Activated CD4-positive, alpha-beta T cell treated with anti-CD3 and anti-CD28 coated beads, Interleukin-2, amount 50 U/mL, for 16 hours (primary cell): Measurements from ENCODE around the gene RBM15B.
A peak's percentile ranks its signal among the peaks of the same experiment; 100 is the strongest.
"Not testable (repeated sequence)": the region's sequence is repeated elsewhere in the genome, so short reads cannot be mapped to it uniquely, and the experiment has no call there.

Experiments
- DNase-seq: peaks from one replicate; pipeline ENCODE4 v3.0.0-alpha.2; 2020

RBM15B gene, protein sequence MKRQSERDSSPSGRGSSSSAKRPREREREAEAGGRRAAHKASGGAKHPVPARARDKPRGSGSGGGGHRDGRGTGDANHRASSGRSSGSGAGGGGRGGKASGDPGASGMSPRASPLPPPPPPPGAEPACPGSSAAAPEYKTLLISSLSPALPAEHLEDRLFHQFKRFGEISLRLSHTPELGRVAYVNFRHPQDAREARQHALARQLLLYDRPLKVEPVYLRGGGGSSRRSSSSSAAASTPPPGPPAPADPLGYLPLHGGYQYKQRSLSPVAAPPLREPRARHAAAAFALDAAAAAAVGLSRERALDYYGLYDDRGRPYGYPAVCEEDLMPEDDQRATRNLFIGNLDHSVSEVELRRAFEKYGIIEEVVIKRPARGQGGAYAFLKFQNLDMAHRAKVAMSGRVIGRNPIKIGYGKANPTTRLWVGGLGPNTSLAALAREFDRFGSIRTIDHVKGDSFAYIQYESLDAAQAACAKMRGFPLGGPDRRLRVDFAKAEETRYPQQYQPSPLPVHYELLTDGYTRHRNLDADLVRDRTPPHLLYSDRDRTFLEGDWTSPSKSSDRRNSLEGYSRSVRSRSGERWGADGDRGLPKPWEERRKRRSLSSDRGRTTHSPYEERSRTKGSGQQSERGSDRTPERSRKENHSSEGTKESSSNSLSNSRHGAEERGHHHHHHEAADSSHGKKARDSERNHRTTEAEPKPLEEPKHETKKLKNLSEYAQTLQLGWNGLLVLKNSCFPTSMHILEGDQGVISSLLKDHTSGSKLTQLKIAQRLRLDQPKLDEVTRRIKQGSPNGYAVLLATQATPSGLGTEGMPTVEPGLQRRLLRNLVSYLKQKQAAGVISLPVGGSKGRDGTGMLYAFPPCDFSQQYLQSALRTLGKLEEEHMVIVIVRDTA

DNA sequence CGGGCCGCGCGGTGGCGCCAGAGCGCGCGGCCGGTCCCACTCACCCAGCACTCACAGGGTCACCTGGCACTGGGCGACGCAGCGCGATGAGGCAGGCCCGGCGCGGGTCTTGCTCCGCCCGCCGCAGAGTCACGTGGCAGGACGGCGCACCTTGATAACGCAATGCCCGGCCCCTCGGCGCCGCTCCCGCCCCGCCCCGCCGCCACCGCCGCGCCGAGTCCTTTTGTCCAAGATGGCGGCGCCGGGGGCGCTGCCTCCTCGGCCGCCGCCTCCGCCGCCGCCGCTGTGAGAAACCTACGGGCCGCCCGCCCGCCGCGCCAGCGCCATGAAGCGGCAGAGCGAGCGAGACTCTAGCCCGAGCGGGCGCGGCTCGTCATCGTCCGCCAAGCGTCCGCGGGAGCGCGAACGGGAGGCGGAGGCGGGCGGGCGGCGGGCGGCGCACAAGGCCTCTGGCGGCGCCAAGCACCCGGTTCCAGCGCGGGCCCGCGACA is at the start of gene RBM15B:
Gene RBM15B (plus strand): TSS at position 211 of the 491 bp plus-strand sequence. CDS start 115 bp downstream, at position 326.
- peak; percentile 98 for DNase-seq

DNA sequence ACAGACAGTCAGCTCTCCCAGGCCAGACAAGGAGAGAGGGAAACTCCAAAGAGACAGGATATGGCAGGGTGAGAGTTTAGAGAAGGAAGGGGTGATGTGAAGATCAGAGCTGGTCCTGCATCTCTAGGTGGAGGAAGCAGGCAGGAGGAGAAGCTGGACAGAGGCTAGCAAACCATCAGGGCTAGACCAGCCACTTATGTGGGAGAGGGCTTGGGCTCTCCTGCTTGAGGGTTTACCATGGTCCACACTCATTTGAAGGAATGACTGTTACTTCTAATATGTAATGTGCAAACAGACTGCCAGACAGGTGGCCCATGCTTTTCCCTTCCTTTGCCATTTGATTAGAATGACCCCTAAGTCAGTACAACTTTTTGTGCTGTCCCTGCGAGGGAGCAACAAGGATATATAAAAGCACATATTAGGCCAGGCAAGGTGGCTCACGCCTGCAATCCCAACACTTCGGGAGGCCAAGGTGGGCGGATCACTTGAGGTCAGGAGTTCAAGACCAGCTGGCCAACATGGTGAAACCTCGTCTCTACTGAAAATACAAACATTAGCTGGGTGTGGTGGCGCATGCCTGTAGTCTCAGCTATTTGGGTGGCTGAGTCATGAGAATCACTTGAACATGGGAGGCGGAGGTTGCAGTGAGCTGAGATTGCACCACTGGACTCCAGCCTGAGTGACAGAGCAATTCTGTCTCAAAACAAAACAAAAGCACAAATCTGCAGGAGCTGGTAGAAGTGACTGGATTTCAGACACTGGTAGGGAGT is 47.0 kb upstream of the RBM15B start:
- no peak for DNase-seq

DNA sequence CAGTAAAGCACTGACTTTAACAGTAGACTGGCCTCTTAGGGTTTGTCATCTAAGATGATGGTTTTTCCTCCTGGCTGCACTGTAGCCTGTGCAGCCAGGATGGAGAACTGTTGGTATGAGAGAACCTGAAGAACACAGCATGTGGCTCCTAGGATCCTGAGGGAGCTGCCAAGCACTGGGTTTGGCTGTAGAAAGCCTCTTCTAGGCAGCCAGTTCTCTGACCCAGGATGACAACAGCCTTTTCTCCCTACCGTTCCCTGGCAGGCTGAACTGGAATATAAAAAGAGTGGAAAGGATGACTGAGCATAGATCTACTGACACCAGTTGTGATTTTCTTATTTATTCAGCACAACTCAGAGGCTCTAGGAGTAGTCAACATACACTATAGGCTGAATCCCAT is 40.3 kb upstream of the RBM15B start:
- no peak for DNase-seq

DNA sequence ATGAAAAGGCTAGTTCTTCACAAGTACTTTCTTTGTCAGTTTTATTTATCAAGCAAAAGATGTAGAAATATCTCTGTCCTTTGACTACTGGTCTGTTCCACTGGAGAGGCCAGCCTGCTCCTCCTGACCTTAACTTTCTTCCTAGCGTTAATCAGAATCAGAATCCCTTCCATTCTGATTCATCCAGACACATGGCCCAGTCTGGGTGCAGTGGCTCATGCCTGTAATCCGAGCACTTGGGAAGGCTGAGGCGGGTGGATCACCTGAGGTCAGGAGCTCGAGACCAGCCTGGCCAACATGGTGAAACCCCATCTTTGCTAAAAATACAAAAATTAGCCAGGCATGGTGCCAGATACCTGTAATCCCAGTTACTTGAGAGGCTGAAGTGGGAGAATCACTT is 38.0 kb upstream of the RBM15B start:
- no peak for DNase-seq

DNA sequence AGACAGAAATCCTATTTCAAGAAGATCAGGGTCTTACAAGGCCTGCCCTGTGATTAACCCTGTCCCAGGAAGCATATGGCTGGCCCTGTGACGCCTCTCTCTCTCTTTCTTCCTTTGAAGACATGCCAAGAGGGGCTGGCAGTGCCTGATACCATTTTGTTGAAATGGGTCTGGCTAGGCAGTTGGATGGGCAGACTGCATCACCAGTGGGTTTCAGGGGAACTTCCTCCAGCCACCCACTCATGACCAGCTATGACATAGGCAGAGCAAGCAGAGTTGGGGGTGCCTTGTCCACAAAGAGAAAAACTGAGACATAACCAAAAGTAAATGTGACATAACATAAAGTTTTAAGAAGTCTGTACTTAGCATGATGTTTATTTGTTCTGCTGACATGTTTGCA is 37.4 kb upstream of the RBM15B start:
- DNase-seq, result no peak

DNA sequence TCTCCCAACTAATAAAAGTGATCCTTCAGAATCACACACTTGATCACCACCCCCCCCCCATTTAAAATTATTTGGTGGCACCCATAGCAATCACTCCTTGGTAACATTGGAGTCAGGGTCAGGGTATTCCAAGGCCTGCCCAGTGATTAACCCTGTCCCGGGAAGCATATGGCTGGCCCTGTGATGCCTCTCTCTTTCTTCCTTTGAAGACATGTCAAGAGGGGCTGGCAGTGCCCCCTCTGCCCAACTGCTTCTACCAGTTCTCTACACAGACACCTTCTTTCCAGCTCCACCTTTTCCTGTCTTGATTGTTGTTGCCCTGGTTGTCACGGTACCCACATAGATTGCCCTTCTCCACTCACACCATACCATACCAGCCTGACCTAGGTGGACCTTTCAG is 36.9 kb upstream of the RBM15B start:
- no peak for DNase-seq

DNA sequence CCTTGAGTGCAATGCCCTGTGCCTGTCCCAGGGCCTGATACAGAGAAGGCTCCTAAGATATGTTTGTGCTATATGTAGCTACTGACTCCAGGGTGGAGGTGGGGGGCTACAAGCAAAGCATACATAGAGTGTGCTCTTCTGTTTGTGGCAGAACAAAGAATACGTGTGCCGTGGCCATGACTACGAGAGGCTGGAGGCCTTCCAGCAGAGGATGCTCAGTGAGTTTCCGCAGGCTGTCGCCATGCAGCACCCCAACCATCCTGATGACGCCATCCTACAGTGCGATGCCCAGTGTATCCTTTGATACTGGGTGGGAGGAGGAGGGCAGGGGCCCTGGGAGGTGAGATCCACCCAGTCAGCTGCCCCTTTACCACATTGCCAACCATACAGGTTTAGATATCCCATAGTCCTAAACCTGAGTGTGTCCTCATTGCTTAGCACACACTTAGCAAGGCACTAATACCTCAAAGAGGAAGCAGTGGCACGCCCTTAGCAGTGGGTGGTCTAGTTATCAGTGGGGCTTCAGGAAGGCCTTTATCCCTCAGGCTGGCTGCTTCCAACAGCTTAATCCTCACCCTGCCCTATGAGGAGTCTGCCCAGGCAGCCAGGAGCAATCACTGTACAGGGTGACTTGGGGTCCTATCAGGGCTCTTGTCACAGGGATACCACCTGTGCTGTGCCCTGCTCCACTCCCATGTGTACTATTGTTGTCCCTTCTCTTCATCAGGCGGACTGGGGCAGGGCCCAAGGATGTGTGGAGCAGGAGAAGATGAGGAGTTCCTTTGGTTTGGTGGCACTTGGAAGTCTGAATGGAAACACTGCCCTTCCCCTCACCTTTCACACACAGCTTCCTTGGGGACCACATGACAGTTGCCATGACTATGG is 36.1 kb upstream of the RBM15B start:
- DNase-seq, result no peak

- DNase-seq, result no peak
These were observed 35.0 kb upstream of the RBM15B start for GRCh38 chr3:51355891-51356578.

DNA sequence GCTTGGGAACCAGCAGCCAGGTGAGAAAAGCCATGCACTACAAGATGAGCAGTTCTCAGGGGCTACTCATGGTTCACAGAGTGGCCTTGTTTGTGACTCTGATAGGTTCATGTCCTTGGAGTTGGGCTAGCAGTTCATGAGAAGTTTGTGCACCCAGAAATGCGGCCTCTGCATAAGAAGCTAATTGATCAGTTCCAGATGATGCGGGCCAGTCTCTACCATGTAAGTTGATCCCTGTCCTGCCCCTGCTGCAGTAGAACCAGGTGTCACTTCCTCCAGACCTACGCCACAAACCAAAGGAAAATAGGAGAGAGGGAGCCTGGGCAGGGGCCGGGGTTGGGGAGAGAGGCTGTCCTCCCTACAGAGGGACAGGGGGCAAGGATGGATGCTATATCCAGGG is 33.2 kb upstream of the RBM15B start:
- no peak for DNase-seq

DNA sequence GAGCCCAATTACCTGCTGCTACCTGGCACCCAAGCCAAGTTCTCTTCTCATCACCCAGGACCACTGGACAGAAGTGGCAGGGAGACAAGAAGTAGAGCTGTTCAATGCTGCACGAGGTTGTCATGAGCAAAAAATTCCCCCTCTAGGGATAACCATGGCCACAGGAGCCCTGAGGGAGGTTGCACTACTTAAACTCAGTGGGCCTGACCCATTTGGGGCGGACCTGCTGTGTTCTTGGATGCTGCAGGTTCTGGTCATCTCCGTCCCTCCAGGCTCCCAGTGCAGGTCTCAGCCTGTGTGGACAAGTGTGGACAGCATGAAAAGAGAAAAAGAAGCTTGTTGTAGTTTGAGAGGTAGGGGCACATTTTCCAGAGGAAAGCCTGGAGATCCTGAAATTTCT is 32.1 kb upstream of the RBM15B start:
- no peak for DNase-seq

- DNase-seq, result no peak
These were observed 30.3 kb upstream of the RBM15B start for GRCh38 chr3:51360806-51361205.

GRCh38 chr3:51361746-51362145 is 29.3 kb upstream of the RBM15B start:
- DNase-seq, result no peak

DNA sequence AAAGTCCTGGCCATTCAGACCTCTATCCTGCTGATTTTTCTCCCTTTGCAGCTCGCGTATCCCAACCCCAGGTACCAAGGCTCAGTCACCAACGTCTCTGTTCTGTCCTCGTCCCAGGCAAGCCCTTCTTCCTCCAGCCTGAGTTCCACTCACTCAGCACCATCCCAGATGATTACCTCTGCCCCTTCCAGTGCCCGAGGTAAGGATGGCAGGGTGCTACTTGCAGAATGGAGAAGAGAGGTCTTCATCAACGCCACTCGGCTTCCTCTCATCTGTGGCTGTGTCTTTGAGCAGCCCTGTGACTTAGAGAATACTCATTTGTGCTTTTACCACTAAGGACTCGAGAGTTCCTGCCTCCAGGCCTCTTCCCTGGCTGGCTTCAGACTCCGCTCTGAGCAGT is 28.6 kb upstream of the RBM15B start:
- DNase-seq, result no peak

- not testable (repeated sequence) for DNase-seq
These were observed 22.8 kb upstream of the RBM15B start for GRCh38 chr3:51368276-51368675.

DNA sequence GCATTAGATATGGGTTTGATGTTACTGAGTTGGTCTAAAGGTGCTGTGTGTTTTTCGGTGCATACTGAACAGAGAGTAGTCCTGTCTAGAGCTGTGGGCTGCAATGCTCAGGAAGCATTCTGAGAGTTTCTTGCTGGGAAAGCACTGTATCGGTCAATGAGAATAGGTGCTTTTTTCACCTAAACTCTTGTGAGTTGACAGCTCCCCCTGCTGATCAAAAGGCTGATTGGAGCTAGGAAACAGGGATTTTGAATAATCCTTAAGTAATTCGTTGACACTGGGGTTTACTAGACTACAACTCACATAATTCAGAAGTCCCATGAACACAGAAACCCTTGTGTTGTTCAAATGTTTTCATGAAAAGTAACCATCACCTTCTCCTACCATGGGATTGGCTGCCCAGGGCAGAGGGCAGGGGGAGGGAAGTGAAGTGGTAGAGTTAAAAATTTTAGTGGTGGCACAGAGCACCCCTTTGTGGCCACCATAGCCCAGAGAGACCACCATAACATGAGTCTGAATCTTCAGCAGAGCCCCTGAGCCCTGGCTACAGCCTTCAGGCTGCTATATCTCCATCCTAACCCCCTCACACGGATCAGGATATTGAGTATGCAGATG is 19.0 kb upstream of the RBM15B start:
- peak; percentile 59 for DNase-seq

- DNase-seq, result no peak
These were observed 17.2 kb upstream of the RBM15B start for GRCh38 chr3:51373658-51374421.

- DNase-seq, result no peak
These were observed 16.6 kb upstream of the RBM15B start for GRCh38 chr3:51374456-51374855.

- DNase-seq, result no peak
These were observed 15.9 kb upstream of the RBM15B start for GRCh38 chr3:51375136-51375535.

DNA sequence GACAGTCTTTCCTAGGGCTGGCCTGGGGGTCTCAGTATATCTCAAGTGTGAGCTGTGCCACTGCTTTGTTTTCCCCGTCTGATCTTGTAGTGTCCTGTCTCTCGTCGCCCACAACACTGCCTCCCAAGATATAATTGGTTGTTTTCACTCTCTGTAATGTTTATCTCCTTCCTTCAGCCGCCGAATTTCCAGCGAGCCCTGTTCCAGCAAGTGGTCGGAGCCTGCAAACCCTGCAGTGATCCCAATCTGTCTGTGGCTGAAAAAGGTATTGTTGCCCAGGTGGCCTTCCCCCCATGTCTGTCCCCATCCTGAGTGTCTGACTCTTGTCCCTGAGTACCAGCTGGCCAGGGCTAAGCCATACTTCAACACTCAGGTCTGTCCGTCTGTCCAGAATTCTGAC is 15.5 kb upstream of the RBM15B start:
- no peak for DNase-seq

- no peak for DNase-seq
These were observed 13.0 kb upstream of the RBM15B start for GRCh38 chr3:51378065-51378464.
